MCF 10A (cell line): ENCODE data around the gene SNX21. TPM values are rescaled to one million over a fixed set of nuclear protein-coding genes. Genes with fewer than 3 reads are reported as not detected.

Experiments
- BruUV-seq: library from RNA; stranded (reverse); fragments of 400-500 nt; replicated peaks from 2 replicates; lab custom pipeline; 2021; lab: Mats Ljungman, UMichigan
- CTCF ChIA-PET: fragments of 300-600 bp; sonication (Branson Sonifier 250); formaldehyde crosslinking; extraction: SDS; loops from one replicate; lab custom pipeline; 2021; ENCODE audit warnings: antibody characterized with exemption, inconsistent platforms; lab: Yijun Ruan, JAX
- POLR2A ChIA-PET: fragments of 300-600, 350-650 bp; sonication (Branson Sonifier 250); formaldehyde crosslinking; extraction: SDS; loops from one replicate; lab custom pipeline; 2020; ENCODE audit warnings: antibody characterized with exemption, inconsistent platforms; lab: Yijun Ruan, JAX
- DNase-seq: peaks from one replicate; pipeline ENCODE4 v3.0.0-alpha.2; 2018; ENCODE audit not compliant: unreplicated experiment
- H3K27ac Mint-ChIP-seq: one replicate; pipeline ENCODE4 v1.8.0; 2022; ENCODE audit warnings: mild to moderate bottlenecking, low read depth, mixed read lengths; ENCODE audit not compliant: unreplicated experiment
- H3K27me3 Mint-ChIP-seq: one replicate; pipeline ENCODE4 v1.8.0; 2022; ENCODE audit warnings: mixed read lengths; ENCODE audit not compliant: insufficient read depth, unreplicated experiment
- H3K36me3 Mint-ChIP-seq: one replicate; pipeline ENCODE4 v1.8.0; 2022; ENCODE audit warnings: mild to moderate bottlenecking, moderate library complexity, mixed read lengths; ENCODE audit not compliant: insufficient read depth, unreplicated experiment
- H3K4me1 Mint-ChIP-seq: one replicate; pipeline ENCODE4 v1.8.0; 2022; ENCODE audit warnings: mixed read lengths; ENCODE audit not compliant: insufficient read depth, unreplicated experiment
- H3K4me3 Mint-ChIP-seq: one replicate; pipeline ENCODE4 v1.8.0; 2022; ENCODE audit warnings: mild to moderate bottlenecking, moderate library complexity, mixed read lengths; ENCODE audit not compliant: unreplicated experiment
- H3K9me3 Mint-ChIP-seq: one replicate; pipeline ENCODE4 v1.8.0; 2022; ENCODE audit warnings: mixed read lengths; ENCODE audit not compliant: unreplicated experiment
- intact Hi-C: fragments of 100-400 bp; cut with micrococcal nuclease; formaldehyde crosslinking; loops from 2 replicates; pipeline ENCODE4 v1.14.1; 2022
- total RNA-seq: library from RNA; stranded (reverse); gene quantifications from 2 replicates; pipeline ENCODE4 v1.2.3, GENCODE V29; 2022
- TF ChIP-seq, protein P1 (sequence below): fragments of 200-600 bp; IDR thresholded peaks from one replicate; pipeline ENCODE4 v1.8.0; 2022; ENCODE audit warnings: antibody characterized with exemption, mild to moderate bottlenecking; ENCODE audit not compliant: unreplicated experiment

SNX21 gene
- total RNA-seq, 1 experiment from 2014 or later: 8.5 TPM

DNA sequence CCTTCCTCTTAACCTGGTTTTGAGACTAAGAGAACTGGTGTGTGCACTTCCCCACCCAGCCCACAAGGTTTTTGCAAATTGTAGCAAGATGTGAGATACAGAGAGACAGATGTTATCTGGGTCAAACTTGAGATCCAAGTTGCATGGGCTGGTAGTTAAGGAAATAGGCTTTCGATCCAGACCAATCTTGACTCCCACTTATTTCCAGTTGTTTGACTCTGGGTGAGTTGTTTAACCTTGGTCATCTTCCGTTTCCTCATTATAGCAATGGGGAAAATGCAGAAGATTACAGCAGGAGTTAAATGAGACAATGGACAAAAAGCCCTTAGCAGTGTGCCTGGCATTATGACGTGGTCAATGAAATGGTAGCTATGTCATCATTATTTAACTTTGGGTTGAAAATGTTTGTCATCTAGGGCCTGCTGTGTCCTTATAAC, 1.7 kb downstream of the SNX21 start:
- CTCF ChIA-PET: interaction anchor here (0.6 to 1.0 kb wide), 4 partner anchors 11 to 1241 kb away, joined by 3 to 4 read pairs (median 4); no protein-coding TSS in a partner anchor
- intact Hi-C loops: loop anchor here (10.0 kb wide), 1 partner anchor 49 kb away; the partner anchor contains the start of genes SPATA25 and ZSWIM1
- Mint-ChIP-seq H3K4me1 (peaks cover 26% of the 10 kb centered on the region), H3K36me3 (peaks cover 23% of the 10 kb centered on the region), H3K27me3 (no peaks in the 10 kb centered on the region), H3K9me3 (no peaks in the 10 kb centered on the region), H3K27ac (peak overlapping the region; percentile 51), H3K4me3 (peak overlapping the region; percentile 80)
- POLR2A ChIA-PET: interaction anchor here (0.6 to 3.8 kb wide), 7 partner anchors 9 to 119 kb away, joined by 3 to 27 read pairs (median 4); partner anchors contain the start of genes CTSA, NEURL2 and ZSWIM1
- BruUV-seq: no TSS peak
- DNase-seq: no peak
- TF ChIP-seq, protein P1, sequence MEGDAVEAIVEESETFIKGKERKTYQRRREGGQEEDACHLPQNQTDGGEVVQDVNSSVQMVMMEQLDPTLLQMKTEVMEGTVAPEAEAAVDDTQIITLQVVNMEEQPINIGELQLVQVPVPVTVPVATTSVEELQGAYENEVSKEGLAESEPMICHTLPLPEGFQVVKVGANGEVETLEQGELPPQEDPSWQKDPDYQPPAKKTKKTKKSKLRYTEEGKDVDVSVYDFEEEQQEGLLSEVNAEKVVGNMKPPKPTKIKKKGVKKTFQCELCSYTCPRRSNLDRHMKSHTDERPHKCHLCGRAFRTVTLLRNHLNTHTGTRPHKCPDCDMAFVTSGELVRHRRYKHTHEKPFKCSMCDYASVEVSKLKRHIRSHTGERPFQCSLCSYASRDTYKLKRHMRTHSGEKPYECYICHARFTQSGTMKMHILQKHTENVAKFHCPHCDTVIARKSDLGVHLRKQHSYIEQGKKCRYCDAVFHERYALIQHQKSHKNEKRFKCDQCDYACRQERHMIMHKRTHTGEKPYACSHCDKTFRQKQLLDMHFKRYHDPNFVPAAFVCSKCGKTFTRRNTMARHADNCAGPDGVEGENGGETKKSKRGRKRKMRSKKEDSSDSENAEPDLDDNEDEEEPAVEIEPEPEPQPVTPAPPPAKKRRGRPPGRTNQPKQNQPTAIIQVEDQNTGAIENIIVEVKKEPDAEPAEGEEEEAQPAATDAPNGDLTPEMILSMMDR: no peak

DNA sequence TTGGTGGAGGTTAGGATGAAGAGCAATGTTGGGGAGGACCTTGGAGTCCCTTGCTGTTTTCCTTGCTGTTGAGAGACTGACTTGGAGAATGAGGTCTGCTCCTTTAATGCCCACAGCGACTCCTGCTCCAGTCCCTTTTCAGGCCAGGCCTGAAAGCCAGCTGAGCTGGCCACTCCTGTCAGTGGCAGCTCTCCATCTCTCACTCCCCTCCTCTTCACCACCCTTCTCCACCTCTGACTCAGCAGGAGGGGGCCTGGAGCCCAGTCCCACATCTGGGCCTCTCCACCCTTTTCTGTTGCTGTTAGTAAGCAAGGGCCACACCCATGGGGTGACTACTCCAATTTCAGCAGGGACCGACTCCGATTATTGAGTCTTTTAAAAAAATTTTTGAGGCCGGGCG, 2.2 kb downstream of the SNX21 start:
- no TSS peak for BruUV-seq
- POLR2A ChIA-PET: interaction anchor here (0.6 to 3.8 kb wide), 7 partner anchors 9 to 120 kb away, joined by 3 to 27 read pairs (median 4); partner anchors contain the start of genes CTSA, NEURL2 and ZSWIM1

DNA sequence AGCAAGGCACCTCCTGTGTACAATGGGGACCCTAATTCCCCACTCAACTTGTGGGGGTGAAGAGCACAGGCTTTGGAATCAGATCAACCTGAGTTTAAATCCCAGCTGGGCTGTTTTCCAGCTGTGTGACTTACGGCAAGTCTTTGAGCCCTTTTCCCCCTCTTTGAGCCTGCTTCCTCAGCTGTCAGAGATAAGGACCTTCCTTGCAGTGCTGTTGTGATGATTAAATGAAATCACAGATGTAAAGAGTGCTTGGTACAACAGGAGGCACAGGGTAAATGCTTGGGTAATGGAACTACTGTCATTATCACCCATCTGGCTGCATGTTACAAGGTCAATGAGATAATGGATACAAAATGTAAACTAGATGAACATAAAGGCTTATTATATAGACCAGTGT, 3.2 kb downstream of the SNX21 start:
- BruUV-seq: no TSS peak
- CTCF ChIA-PET: interaction anchor here (1.1 kb wide), 1 partner anchor 134 kb away, joined by 3 read pairs; no protein-coding TSS in a partner anchor

More for the DNA sequence above, 2.2 kb downstream of the SNX21 start:
- Mint-ChIP-seq H3K4me3 (peak overlapping the region; percentile 80), H3K27me3 (no peaks in the 10 kb centered on the region), H3K4me1 (peaks cover 26% of the 10 kb centered on the region), H3K9me3 (no peaks in the 10 kb centered on the region), H3K36me3 (peaks cover 26% of the 10 kb centered on the region), H3K27ac (peak overlapping the region; percentile 51)
- DNase-seq: peak; percentile 55
- TF ChIP-seq, protein P1: no peak
- CTCF ChIA-PET: interaction anchor here (0.6 to 1.0 kb wide), 4 partner anchors 11 to 1240 kb away, joined by 3 to 4 read pairs (median 4); no protein-coding TSS in a partner anchor
- intact Hi-C loops: loop anchor here (10.0 kb wide), 1 partner anchor 49 kb away; the partner anchor contains the start of genes SPATA25 and ZSWIM1

More for the DNA sequence above, 3.2 kb downstream of the SNX21 start:
- Mint-ChIP-seq H3K4me1 (peaks cover 26% of the 10 kb centered on the region), H3K4me3 (no peak overlapping the region), H3K9me3 (no peaks in the 10 kb centered on the region), H3K27me3 (no peaks in the 10 kb centered on the region), H3K27ac (peak overlapping the region; percentile 51), H3K36me3 (peaks cover 32% of the 10 kb centered on the region)
- TF ChIP-seq, protein P1: no peak
- no peak for DNase-seq
- POLR2A ChIA-PET: interaction anchor here (1.0 to 1.5 kb wide), 2 partner anchors 19 to 135 kb away, joined by 4 to 8 read pairs; no protein-coding TSS in a partner anchor
- intact Hi-C loops: loop anchor here (10.0 kb wide), 1 partner anchor 48 kb away; the partner anchor contains the start of genes SPATA25 and ZSWIM1
